ENCODE measurements around the gene IFT81.

GRCh38 chr12:110157539-110157938 lies 33.4 kb downstream of the IFT81 start:
- no peak for TF ChIP-seq CTCF (IDR thresholded peaks at IDR 0.05; ENCODE audit: insufficient read depth, low read length, poor library complexity, severe bottlenecking)
- no peak for TF ChIP-seq EZH2phosphoT487 (conservative IDR thresholded peaks at IDR 0.05; ENCODE audit: low read length)
